SHP77 treated with DMSO at 0.1 percent for 48 hours (cell line): ENCODE results near the gene OSBP2.

Source experiments
- DNase-seq: peaks from one replicate; lab custom pipeline; 2025; lab: John Stamatoyannopoulos, UW

The OSBP2 gene

GRCh38 chr22:30903876-30904460, 209.3 kb downstream of the OSBP2 start:
- no peak for DNase-seq

- DNase-seq: no peak
These were observed 211.1 kb downstream of the OSBP2 start for GRCh38 chr22:30905696-30906341.

- DNase-seq: no peak
These were observed 211.7 kb downstream of the OSBP2 start for GRCh38 chr22:30906411-30906810.

GRCh38 chr22:30906946-30907345, 212.3 kb downstream of the OSBP2 start:
- no peak for DNase-seq

GRCh38 chr22:30908051-30908461, 213.4 kb downstream of the OSBP2 start:
- DNase-seq: no peak

GRCh38 chr22:30909306-30909705, 214.6 kb downstream of the OSBP2 start:
- no peak for DNase-seq

- no peak for DNase-seq
These were observed 215.7 kb downstream of the OSBP2 start for GRCh38 chr22:30910358-30910757.

- DNase-seq: no peak
These were observed 224.1 kb downstream of the OSBP2 start for GRCh38 chr22:30918761-30919160.

- DNase-seq: no peak
These were observed 225.3 kb downstream of the OSBP2 start for GRCh38 chr22:30919973-30920372.

- peak; percentile 29 for DNase-seq
These were observed 225.7 kb downstream of the OSBP2 start for GRCh38 chr22:30920407-30920806.

GRCh38 chr22:30921108-30921507, 226.4 kb downstream of the OSBP2 start:
- DNase-seq: peak; percentile 22

- peak; percentile 38 for DNase-seq
These were observed 227.5 kb downstream of the OSBP2 start for GRCh38 chr22:30922151-30922611.

GRCh38 chr22:30923168-30923900, 228.7 kb downstream of the OSBP2 start:
- DNase-seq: no peak

GRCh38 chr22:30925667-30926066, 231.0 kb downstream of the OSBP2 start:
- no peak for DNase-seq

GRCh38 chr22:30926706-30927105, 232.0 kb downstream of the OSBP2 start:
- DNase-seq: no peak

- no peak for DNase-seq
These were observed 233.1 kb downstream of the OSBP2 start for GRCh38 chr22:30927806-30928205.

- no peak for DNase-seq
These were observed 233.7 kb downstream of the OSBP2 start for GRCh38 chr22:30928401-30928800.

GRCh38 chr22:30930228-30930627, 235.6 kb downstream of the OSBP2 start:
- no peak for DNase-seq

GRCh38 chr22:30931541-30932300, 237.0 kb downstream of the OSBP2 start:
- DNase-seq: no peak

- no peak for DNase-seq
These were observed 238.0 kb downstream of the OSBP2 start for GRCh38 chr22:30932661-30933060.

- DNase-seq: no peak
These were observed 238.8 kb downstream of the OSBP2 start for GRCh38 chr22:30933457-30933856.

- DNase-seq: no peak
These were observed 239.4 kb downstream of the OSBP2 start for GRCh38 chr22:30934053-30934452.
